ENCODE results near the gene ARID1A.
"Not testable (repeated sequence)": the region's sequence is repeated elsewhere in the genome, so short reads cannot be mapped to it uniquely, and the experiment has no call there.

Gene ARID1A

DNA sequence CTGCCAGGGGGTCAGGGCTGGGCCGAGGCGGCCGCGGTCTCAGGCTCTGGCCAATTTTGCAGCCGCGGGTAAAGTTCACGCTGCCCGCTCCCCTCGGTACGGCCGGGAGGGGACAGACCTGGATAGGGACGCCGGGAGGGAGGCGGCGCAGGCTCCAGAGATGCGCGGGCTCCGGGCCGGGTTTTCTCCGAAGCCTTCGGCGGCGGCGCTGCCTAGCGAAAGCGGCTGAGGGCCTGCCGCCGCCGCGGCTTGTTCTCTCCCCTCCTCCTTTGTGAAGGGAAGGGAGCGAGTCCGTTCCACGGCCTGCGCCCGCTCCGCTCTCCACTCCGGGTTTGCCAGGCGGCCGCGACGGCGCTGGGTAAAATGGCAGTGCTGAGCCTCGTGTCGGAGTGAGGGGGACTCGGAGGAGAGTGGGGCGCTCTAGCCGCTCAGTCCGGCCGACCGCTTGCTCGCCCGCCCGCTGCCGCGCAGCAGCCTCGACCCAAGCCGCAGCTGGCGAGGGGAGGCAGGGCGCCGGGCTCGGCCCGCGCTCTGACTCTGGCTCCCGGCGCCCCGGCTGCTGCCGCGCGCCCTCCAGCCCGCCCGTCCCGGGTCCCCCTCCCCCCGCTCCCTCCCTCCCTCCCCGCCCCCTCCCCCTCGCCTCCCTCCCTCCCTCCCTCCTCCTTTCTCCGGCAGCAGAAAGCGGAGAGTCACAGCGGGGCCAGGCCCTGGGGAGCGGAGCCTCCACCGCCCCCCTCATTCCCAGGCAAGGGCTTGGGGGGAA is at the start of gene ARID1A:
ARID1A (plus strand) TSS at position 660 of the 763 bp plus-strand sequence. CDS start 389 bp downstream, outside the sequence.
- DNase-seq (ENCODE audit: low read depth), result peak; percentile 95

DNA sequence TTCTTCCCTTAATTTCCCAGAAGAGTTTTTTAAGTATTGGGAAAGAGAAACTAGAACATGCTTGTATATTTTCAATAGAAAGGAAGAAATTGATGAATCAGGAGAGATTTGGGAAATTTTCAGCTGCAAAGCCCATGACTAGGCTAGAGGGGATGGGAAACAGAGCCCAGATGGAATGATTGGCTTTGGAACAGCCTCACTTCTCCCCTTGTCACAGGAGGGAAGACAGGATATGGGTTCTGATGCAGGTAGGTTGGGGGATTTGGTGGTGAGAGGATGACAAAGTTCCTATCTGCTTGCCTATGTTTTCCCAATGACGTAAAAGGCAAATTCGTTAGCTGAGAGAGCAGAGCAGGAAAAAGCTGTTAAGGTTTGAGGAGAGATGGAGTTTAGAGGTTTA is 31.0 kb upstream of the ARID1A start:
- DNase-seq (ENCODE audit: low read depth), result no peak

DNA sequence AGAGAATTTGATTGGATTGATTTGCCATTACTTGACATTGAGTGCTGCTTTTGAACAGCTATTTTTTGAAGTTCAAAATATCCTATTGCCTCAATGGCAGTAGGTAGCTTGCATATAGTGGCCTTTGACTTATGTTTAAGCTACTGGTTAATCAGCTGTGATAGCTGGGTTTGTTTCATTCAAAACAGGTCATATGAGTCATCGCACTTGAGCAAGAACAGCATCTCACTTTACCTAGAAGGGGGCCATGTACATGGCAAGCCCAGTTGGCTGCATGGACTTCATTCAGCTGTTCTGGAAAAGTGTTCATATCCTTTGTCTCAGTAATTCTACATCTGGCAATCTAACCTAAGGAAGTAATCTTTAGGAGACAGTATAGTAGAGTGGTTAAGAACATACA is 29.0 kb upstream of the ARID1A start:
- no peak for DNase-seq (ENCODE audit: low read depth)

DNA sequence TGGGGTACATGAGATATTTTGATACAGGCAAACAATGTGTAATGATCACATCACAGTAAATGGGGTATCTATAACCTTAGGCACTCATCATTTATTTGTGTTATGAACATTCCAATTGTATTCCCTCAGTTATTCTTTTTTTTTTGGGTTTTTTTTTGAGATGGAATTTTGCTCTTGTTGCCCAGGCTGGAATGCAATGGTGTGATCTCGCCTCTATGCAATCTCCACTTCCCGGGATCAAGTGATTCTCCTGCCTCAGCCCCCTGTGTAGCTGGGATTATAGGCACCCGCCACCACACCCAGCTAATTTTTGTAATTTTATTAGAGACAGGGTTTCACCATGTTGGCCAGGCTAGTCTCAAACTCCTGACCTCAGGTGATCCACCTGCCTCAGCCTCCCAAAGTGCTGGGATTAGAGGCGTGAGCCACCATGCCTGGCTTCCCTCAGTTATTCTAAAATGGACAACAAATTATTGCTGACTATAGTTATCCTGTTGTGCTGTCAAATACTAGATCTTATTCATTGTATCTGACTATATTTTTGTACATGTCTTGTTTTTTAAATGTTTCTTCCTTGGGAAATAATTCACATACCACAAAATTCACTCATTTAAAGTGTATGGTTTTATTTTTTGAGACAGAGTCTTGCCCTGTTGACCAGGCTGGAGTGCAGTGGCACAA is 27.6 kb upstream of the ARID1A start:
- DNase-seq (ENCODE audit: low read depth), result not testable (repeated sequence)

DNA sequence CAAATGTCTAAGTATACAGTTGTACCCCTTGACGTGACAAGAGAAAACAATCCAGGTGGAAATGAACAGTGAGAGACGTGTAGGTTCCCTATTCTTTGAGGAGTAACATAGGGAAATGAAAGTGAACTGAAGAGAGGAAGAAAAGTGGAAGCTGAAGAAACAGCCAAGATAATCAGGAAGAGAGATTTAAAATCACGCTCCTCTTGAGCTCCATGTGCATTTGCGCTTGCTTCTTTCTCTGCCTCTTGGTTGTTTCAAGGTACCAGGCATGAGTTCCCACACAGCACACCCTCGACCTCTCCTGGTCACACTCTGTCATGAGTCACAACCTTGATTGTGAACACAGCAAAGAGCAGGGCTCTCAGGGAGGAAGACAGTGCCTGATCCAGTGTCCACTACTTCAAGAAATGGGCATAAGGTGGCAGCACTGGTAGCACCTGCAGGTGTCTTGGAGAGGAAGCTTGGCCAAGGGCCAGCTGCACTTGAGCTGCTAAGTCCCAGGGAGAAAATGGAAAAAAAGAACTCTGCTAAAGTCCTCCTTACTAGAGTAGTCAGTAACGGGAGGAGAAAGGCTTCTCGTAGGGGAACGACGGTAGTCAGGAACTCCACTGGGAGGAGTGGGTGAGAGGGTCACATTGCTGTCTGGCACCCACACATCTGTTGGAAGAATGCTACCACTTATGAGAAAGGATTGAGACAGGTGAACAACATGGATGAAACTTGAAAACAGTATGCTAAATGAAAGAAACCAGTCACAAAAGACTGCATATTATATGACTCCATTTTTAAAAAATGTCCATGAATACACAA is 18.3 kb upstream of the ARID1A start:
- peak; percentile 72 for DNase-seq (ENCODE audit: low read depth)

DNA sequence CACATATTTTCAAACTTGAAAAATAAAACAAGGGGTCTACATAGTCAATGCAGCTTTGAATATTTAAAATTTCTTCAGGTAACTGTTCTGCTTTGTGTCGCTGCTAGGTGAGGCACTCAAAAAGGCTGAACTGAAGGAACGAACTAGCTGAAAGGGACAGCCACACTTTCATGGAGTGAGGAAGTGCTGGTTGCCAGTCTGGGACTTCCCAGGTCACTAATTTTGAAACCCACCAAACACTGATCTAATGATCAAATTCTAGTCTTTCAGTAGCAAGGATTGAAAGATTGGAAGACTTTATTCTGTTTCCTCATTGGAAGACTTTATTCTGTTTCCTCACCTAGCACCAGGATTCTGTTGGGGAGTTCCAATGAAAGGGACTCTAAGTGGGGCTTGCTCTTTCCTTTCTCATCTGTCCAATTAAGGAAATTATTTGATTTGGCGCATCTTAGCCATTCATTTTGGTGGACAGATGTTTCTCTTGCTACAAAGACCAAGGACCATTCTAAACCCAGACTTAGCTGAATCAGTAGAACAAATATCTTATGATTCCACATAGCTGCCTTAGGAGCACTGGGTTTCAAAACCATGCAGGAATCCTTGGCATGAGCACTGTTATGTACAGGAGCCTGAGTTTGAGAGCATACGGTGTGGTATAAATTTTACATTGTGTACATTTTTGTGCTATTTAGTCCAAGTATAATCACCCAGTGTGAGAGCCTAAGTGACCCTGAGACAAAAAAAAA is 10.9 kb upstream of the ARID1A start:
- DNase-seq (ENCODE audit: low read depth), result no peak

DNA sequence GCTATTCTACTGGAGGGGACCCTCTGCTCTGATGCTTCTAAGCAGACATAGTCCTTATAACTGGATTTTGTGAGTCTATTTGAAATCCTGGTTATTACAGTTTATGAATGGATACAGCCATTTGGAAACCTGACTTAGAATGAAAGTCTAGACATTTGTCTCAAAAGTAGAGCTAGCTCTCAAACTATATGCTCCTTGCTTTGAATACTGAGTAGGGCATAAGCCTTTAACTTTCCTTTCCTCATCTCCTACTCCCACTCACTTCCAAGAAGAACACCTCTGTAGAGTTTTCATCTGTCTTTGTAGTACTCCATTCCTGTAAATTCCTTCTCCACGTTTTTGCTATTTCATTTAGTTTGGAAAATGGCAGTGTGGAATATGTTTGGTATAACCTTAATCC is 9.0 kb upstream of the ARID1A start:
- DNase-seq (ENCODE audit: low read depth), result no peak

DNA sequence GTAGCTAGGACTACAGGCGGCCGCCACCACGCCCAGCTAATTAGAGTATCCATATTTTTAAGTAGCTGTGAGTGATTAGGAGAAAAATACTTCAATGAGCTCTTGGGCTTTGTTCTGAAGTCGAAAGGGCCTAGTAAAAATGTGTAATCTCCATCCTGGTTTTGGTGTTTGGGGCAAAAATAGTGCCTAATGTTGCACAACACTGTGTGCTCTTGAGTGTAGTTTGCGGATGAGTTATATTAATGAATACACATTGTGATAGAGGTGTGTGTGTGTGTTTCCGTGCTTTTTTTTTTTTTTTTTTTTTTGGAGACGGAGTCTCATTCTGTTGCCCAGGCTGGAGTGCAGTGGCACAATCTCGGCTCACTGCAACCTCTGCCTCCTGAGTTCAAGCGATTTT is 6.3 kb upstream of the ARID1A start:
- DNase-seq (ENCODE audit: low read depth), result no peak

DNA sequence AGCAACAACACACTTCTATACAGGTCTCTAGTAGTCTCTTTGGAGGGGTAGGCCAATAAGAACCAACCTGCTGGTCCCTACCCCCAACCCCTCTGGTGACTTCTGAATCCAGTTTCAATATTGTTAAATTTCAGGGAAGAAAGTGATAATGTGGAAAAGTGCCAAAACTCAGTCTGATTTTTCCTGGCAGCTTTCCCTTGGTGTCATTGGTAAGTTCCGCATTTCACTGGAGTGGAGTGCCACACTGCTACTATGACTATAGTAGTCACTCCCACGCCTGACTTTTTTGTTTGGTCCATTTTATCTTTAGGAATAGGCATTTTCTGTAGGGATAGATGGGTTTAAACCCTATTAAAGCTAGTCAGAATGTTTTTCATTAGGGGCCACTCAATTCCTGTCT is 5.7 kb upstream of the ARID1A start:
- DNase-seq (ENCODE audit: low read depth), result no peak

DNA sequence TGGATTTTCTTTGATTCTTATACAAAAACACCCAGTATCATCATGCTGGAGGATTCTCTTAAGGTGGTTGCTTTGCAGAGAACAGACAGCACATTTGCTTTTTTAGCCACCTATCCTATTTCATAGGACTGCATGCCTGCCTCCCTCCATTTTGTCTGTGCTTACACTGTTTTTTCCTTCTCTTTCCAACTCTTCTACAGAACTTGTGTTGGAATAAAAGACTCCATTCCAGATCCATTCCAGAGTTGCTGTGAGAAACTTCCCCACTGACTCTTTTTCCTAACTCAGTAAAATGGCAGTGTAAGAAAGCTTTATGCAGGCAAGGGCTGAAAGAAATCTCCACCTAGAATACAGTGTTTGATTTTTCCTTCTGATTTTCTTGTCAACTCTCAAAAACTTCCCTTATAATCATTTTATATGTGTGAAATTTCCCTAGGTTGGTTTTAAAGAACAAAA is 5.2 kb upstream of the ARID1A start:
- DNase-seq (ENCODE audit: low read depth), result no peak

DNA sequence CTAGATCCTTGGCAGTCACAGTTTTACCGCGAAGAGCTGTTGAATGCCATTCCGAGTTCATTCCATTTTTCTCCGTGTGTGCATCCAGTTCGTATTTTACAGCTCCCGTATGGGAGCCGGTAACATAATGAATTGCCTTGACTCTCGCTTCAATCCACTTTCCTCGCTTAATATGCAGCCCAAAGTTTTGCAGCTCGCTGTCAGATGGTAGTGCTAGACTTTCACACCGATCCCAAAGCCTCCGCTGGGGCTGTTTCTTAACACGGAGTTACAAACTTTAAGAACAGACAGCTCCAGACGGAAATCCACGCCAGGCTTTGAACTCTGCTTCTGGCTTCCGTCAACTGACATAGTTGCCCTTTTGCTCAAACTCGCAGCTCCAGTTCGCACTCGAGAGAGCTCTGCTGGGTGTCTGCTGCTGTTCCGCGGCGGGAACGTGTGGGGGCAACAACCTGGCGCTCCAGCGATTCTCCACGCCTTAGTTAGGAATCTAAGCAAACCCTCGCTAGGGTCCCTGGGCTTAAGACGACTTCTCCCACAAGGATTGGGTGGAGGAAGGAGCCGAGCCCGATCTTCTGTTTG is 3.5 kb upstream of the ARID1A start:
- peak; percentile 93 for DNase-seq (ENCODE audit: low read depth)

DNA sequence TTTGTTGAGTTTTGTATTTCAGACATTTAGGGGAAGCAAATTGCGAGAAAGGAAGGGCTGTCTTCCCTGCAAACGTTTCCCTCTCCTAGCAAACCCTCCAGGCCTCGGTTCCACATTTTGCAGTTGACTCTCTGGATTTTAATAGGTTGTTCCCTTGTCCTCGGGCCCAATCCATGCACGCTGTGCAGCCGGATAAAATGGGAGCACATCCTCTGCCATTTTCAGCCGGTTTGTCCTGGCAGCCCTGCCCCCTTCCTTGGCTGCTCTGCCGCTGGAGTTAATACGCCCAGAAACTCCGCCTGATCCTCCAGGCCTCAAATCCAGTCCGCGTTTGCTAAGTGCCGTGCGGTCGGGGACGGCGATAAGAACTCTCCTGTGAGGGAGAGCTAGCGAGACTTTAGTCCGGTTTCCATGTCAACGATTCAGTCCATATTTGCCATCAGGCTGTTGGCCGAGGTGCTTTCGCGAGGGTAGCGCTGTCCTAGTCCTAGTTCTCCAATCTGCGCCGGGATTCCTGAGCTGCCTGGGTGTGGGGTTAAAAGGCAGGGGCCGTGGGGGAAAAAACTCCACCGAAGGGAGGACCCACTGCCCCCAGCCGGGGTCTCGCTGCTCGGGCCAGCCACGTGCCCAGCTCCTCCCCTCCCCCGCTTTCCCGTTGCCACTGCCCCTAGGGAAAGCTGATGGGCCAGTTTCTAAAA is 2.9 kb upstream of the ARID1A start:
- peak; percentile 98 for DNase-seq (ENCODE audit: low read depth)

DNA sequence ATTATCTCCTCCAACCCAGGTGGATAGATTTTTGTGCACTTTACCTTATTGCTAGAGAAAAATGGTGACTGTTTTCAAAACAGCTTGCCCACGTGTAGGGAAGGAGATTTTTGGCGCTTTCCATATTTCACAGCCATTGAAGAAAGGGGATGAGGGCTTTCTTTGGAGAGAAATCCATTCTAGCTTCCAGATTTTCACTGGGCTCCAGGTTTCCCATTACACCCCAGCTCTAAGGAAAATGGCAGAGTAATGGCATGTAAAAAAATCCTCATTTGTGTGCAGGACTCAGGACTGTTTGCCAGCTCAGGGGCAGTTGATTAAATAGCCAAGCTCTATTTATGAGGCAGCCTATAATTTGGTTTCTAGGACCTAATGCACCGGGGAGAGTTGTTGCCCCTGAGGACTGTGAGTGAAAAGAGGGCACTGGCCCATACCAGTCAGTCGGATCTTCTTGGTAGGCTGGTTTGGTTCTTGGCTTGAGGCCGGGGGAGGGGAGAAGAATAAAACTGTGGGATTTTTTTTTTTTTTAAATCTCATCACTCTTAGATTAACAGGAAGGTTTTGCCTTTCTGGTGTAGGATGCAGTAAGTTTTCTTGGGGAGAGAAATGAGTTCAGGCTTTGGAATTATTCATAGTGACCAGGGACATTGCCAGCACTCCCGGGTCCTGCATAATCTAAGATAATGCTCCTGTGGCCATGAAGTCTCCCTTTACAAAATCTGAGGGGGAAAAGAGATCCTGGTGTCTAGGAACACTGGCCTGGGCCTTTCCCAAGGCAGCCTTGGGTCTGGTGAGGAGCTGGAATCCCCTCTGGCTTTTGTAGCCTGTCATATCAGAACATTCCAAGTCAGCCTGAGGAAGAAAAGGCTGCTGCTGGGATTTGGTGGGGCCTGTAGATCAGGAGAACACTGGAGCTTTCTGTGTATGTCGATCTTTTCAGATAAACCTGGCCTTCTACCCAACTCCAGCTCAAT is 1.9 kb upstream of the ARID1A start:
- no peak for DNase-seq (ENCODE audit: low read depth)

DNA sequence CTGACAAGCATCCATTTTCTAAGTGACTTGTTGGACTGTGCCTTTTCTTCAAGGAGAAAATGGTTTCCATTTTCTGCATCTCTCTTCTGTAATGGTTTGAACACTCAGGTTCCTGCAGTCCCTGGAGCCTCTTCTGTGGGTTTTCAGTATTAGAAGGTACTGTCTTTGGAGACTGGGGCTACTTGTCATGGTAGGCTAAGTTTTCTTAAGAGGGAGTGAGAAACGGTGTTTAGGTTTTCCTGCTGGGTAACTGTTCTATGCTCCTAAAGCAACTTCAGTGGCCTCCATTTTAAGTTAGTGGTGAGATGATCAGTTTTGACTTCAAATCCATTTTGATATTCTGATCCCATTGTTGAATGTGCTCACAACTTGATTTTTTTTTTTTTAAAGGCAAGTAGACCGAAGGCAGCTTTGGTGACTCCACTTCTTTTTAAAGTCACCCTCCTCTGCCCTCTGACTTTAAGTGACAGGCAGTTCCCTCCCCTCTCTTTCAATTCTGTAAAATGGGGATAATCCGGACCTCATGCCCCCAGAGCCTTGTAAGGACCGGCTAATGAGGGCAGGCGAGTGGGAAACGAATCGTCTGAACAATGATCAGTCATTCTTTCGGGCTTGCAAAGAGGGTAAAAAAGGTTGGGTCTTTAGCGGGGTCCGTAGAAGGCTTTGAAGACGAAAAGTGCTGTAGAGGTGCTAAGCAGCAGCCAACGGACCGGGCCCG is 1.0 kb upstream of the ARID1A start:
- DNase-seq (ENCODE audit: low read depth), result no peak

DNA sequence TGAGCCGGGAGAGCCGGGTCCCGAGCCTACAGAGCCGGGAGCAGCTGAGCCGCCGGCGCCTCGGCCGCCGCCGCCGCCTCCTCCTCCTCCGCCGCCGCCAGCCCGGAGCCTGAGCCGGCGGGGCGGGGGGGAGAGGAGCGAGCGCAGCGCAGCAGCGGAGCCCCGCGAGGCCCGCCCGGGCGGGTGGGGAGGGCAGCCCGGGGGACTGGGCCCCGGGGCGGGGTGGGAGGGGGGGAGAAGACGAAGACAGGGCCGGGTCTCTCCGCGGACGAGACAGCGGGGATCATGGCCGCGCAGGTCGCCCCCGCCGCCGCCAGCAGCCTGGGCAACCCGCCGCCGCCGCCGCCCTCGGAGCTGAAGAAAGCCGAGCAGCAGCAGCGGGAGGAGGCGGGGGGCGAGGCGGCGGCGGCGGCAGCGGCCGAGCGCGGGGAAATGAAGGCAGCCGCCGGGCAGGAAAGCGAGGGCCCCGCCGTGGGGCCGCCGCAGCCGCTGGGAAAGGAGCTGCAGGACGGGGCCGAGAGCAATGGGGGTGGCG is 371 bp downstream of the ARID1A start:
- no peak for DNase-seq (ENCODE audit: low read depth)

DNA sequence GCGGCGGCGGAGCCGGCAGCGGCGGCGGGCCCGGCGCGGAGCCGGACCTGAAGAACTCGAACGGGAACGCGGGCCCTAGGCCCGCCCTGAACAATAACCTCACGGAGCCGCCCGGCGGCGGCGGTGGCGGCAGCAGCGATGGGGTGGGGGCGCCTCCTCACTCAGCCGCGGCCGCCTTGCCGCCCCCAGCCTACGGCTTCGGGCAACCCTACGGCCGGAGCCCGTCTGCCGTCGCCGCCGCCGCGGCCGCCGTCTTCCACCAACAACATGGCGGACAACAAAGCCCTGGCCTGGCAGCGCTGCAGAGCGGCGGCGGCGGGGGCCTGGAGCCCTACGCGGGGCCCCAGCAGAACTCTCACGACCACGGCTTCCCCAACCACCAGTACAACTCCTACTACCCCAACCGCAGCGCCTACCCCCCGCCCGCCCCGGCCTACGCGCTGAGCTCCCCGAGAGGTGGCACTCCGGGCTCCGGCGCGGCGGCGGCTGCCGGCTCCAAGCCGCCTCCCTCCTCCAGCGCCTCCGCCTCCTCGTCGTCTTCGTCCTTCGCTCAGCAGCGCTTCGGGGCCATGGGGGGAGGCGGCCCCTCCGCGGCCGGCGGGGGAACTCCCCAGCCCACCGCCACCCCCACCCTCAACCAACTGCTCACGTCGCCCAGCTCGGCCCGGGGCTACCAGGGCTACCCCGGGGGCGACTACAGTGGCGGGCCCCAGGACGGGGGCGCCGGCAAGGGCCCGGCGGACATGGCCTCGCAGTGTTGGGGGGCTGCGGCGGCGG is 1.0 kb downstream of the ARID1A start:
- no peak for DNase-seq (ENCODE audit: low read depth)

DNA sequence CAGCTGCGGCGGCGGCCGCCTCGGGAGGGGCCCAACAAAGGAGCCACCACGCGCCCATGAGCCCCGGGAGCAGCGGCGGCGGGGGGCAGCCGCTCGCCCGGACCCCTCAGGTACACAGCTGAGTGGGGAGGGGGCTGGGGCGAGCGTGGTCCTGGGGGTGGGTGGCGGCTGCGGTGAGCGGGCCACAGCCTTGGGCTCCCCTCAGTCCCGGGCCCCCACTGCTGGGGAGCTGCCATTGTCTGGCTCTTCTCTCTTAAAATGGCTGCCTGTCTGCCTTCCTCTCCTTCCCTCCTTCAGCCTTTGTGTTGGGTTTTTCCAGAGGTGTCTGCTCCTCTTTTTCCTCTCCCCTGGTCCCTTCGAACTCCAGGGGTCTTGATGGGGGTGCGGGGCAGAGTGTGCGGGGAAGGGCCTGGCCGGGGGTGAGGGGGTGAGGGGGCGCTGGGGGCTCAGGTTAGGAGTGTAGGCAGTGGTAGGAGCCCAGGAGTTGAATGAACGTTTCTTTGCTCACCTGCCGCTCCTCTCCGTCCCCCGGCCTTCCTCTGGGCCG is 1.7 kb downstream of the ARID1A start:
- no peak for DNase-seq (ENCODE audit: low read depth)
